Lower lobe of right lung (tissue), 2 donors: ENCODE measurements around the gene SREBF2. TPM values are rescaled to one million over a fixed set of nuclear protein-coding genes. Genes with fewer than 3 reads are reported as not detected.
A peak's percentile ranks its signal among the peaks of the same experiment; 100 is the strongest.
"Not testable (repeated sequence)": the region's sequence is repeated elsewhere in the genome, so short reads cannot be mapped to it uniquely, and the experiment has no call there.

Experiments used
- ATAC-seq, 2 donors: fragments of 200-7000 bp; cut with Tn5 transposase; one replicate each; pipeline ENCODE4 v1.9.1; 2020 to 2022; ENCODE audit warnings: mild to moderate bottlenecking in 2 of 2, moderate library complexity in 2 of 2
- DNase-seq: peaks from one replicate; pipeline ENCODE4 v3.0.0-alpha.2; 2020
- H3K27ac ChIP-seq: fragments of 200-600 bp; one replicate; pipeline ENCODE4 v1.8.0; 2022
- H3K27me3 ChIP-seq: fragments of 200-600 bp; one replicate; pipeline ENCODE4 v1.8.0; 2022; ENCODE audit warnings: low read depth
- H3K36me3 ChIP-seq: fragments of 200-600 bp; one replicate; pipeline ENCODE4 v1.8.0; 2022; ENCODE audit warnings: mild to moderate bottlenecking
- H3K4me1 ChIP-seq: fragments of 200-600 bp; one replicate; pipeline ENCODE4 v1.8.0; 2022
- H3K4me3 ChIP-seq: fragments of 200-600 bp; one replicate; pipeline ENCODE4 v1.8.0; 2022; ENCODE audit warnings: mild to moderate bottlenecking
- H3K9me3 ChIP-seq: fragments of 200-600 bp; one replicate; pipeline ENCODE4 v1.8.0; 2022
- CTCF ChIP-seq: fragments of 200-600 bp; IDR thresholded peaks from one replicate; pipeline ENCODE4 v1.8.0; 2022; ENCODE audit warnings: antibody characterized with exemption, mild to moderate bottlenecking
- intact Hi-C: fragments of 100-400 bp; cut with DNase I; formaldehyde crosslinking; loops from one replicate; pipeline ENCODE4 v1.11.0; 2022
- total RNA-seq: library from RNA; stranded (reverse); fragmentation: NEBNext Ultra II Directional; extraction: Animal tissue kit (Norgen Biotek cat#: 25700); gene quantifications from one replicate; pipeline ENCODE4 v1.2.1, GENCODE V29; 2021
- donor health status: DM: no; HTN: yes; CAD: no; lungs with severe emphysema.

The SREBF2 gene
- total RNA-seq, 1 donor from 2014 or later: 132 TPM

DNA sequence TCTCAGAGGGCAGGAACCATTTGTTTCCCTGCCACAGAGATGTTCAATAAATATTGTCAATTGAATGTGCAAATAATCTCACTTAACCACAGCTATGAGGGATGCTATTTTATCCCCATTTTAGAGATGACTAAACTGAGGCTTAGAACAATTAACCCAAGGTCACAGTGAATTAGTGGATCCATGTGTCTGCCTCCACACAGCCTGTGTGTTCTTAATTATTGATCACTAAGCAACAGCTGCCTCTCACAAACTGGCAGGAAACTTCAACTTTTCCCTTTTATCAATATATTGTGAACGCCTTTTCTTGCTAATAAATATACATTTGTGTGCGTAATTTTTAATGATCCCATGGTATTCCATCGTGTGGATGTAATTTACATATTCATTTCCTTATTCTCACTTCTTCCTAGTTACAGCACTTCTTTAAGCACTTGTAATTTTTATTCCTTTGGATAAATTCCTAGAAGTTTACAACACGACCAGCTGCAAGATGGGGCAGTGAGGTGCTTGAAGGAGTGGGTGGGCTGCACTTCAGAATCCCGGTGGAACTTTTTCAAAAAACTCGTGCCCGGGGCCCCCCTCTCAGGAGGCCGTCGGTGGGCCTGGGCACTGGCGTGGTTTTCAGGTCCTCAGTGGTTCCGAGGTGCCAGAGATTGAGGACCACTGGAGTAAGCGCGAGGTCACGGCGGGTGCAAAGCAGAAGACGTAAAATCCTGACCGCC is 915 bp upstream of the SREBF2 start:
- intact Hi-C loops: no loop called here
- H3K36me3 ChIP-seq: peaks cover 14% of the 10 kb centered on the region
- no peak for ATAC-seq
- no peaks in the 10 kb centered on the region for H3K9me3 ChIP-seq
- no peak for TF ChIP-seq CTCF
- peak overlapping the region; percentile 95 for H3K27ac ChIP-seq
- peaks cover 26% of the 10 kb centered on the region for H3K4me1 ChIP-seq
- no peak for DNase-seq
- H3K27me3 ChIP-seq: no peaks in the 10 kb centered on the region
- peak overlapping the region; percentile 97 for H3K4me3 ChIP-seq

DNA sequence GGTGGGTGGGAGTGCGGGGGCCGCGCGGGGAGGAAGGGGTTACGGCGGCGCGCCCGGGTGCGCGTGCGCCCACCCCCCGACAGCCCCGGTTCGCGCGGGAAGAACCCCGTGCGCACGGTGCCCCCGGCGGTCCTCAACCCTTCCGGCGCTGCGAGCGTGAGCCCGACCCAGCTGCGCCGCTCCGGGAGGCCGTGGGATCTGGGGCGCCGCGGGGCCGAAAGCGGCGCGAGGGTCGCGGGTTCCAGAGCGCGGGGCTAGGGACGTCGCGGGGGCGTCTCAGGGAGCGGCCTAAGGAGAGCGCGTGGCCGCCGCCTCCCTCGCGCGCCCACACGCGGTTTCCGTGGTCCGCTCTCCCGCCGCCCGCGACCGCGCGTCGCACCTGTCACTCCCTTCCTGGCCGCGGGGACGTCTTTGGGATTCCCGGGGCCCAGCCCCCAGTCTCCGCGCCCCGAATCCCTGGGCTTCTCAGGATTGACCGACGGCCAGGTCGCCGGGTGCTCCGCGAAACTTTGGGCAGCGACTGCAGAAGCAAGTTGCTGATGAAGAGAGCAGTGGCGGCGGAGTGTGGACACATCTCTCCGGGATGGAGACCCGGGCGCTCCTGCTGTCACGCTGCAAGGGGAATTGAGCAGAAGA is 582 bp downstream of the SREBF2 start:
- no peaks in the 10 kb centered on the region for H3K9me3 ChIP-seq
- peak; percentile 69 for DNase-seq
- H3K36me3 ChIP-seq: peaks cover 17% of the 10 kb centered on the region
- peak overlapping the region; percentile 97 for H3K4me3 ChIP-seq
- H3K4me1 ChIP-seq: peaks cover 28% of the 10 kb centered on the region
- H3K27me3 ChIP-seq: no peaks in the 10 kb centered on the region
- peak overlapping the region; percentile 95 for H3K27ac ChIP-seq
- intact Hi-C loops: no loop called here
- TF ChIP-seq CTCF: no peak
- peak; percentile 45 to 56 for ATAC-seq

GRCh38 chr22:41834005-41834944 is 1.4 kb downstream of the SREBF2 start:
- Histone ChIP-seq H3K36me3 (peaks cover 17% of the 10 kb centered on the region), H3K27ac (peak overlapping the region; percentile 95), H3K4me3 (peak overlapping the region; percentile 97), H3K4me1 (peaks cover 34% of the 10 kb centered on the region), H3K9me3 (no peaks in the 10 kb centered on the region), H3K27me3 (no peaks in the 10 kb centered on the region)
- DNase-seq (no peak), ATAC-seq (no peak)
- TF ChIP-seq CTCF: no peak
- intact Hi-C loops: no loop called here

DNA sequence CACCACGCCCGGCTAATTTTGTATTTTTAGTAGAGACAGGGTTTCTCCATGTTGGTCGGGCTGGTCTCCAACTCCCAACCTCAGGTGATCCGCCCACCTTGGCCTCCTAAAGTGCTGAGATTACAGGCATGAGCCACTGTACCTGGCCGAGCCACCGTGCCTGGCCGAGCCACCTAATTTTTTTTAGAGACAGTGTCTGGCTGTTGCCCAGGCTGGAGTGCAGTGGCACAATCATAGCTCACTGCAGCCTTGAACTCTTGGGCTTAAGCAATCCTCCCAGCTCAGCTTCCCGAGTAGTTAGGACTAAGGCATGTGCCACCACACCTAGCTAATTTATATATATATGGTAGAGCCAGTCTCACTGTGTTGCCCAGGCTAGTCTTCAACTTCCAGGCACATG is 2.6 kb downstream of the SREBF2 start:
- H3K4me3 ChIP-seq, H3K27me3 ChIP-seq, H3K27ac ChIP-seq, DNase-seq, ATAC-seq, intact Hi-C loops, H3K9me3 ChIP-seq: not testable (repeated sequence)
- peaks cover 17% of the 10 kb centered on the region for H3K36me3 ChIP-seq
- H3K4me1 ChIP-seq: peaks cover 35% of the 10 kb centered on the region

DNA sequence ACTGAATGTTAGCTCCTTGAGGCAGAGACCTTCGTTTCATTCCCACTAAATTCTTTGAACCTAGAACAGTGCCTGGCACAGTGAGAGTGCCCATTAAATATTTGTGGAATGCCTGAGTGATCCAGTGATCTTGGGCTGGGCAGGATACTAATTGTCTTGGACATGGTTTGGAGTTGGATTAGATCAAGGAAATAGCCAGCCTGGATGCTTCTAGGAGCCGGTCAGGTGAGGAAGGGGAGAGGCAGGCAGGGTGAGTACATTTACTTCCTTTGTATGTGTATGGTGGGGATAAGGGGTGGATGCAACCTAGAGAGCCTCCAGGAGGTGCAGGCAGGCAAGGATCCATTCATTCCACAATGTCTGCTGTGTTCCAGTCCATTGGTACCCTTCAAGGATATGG is 3.6 kb downstream of the SREBF2 start:
- no peaks in the 10 kb centered on the region for H3K9me3 ChIP-seq
- H3K36me3 ChIP-seq: peaks cover 20% of the 10 kb centered on the region
- intact Hi-C loops: no loop called here
- no peak for TF ChIP-seq CTCF
- H3K4me1 ChIP-seq: peaks cover 46% of the 10 kb centered on the region
- H3K4me3 ChIP-seq: no peak overlapping the region
- ATAC-seq: no peak
- H3K27ac ChIP-seq: no peak overlapping the region
- H3K27me3 ChIP-seq: no peaks in the 10 kb centered on the region
- no peak for DNase-seq
